Right ventricle myocardium inferior (tissue), 1 donor: ENCODE measurements around the gene RAX2. TPM values are rescaled to one million over a fixed set of nuclear protein-coding genes. Genes with fewer than 3 reads are reported as not detected.

Experiments used
- ATAC-seq: fragments of 200-7000 bp; cut with Tn5 transposase; one replicate; pipeline ENCODE4 v1.9.1; 2020; ENCODE audit warnings: mild to moderate bottlenecking, moderate library complexity
- DNase-seq: peaks from one replicate; pipeline ENCODE4 v3.0.0; 2021; ENCODE audit errors: missing footprints
- intact Hi-C: fragments of 100-400 bp; cut with DNase I; formaldehyde crosslinking; loops from one replicate; pipeline ENCODE4 v1.11.0; 2022
- total RNA-seq: library from RNA; stranded (reverse); fragmentation: NEBNext Ultra II Directional; extraction: Animal tissue kit (Norgen Biotek cat#: 25700); gene quantifications from one replicate; pipeline ENCODE4 v1.2.1, GENCODE V29; 2021
- donor health status: DM: no; HTN: yes; CAD: no; lungs with severe emphysema.

RAX2 gene
- total RNA-seq, 1 donor from 2014 or later: not detected

DNA sequence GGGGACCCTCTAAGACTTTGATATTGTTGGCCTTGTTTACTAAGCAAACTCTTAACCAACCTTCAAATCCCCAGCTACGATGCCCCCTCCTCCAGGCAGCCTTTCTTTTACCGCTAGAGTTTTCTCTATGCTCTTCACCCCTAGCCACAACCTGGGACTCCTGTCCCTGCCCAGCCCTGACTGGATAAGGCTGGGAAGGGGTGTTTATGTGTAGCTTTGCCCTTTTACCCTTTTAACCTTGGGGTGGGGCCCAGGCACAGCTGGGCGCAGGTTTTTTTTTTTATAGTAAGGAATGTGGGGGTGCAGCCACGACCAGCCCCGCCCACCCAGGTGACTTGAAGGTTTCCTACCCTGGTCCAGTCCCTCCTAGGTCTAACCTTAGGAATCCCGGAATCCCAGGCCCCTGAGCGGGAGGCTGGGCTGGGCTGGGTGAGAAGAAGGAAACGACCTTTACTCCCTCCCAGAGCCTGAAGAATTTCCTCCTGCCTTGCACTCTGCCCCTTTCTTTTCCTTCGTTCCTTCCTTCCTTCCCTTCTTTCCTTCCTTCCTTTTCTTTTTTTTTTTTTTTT, 51.6 kb downstream of the RAX2 start:
- ATAC-seq (no peak), DNase-seq (no peak)
- intact Hi-C loops: no loop called here

DNA sequence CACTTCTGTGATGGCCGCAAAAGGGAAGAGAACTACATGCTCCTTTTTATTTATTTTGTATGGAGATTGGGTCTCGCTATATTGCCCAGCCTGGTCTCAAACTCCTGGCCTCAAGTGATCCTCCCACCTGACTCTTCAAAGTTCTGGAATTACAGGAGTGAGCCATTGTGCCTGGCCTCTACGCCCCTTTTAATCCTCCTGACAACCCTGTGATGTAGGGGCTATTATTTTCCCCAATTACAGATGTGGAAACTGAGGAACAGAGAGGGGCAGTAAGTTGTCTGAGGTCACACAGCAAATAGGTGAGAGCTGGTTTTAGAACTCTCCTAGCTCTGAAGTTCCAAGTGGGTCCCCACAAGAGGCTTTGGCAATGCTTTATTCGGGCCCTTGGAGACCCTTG, 52.2 kb downstream of the RAX2 start:
- DNase-seq: no peak
- intact Hi-C loops: no loop called here
- ATAC-seq: no peak

Other genes starting within 250 kb of the RAX2 start
- not detected for gene TEKTIP1, start 233.1 kb downstream of the RAX2 start, total RNA-seq
- 23.7 TPM for gene MFSD12, start 214.6 kb downstream of the RAX2 start, total RNA-seq
- gene HMG20B, start 199.3 kb downstream of the RAX2 start, total RNA-seq: 37.0 TPM
- 2.7 TPM for gene GIPC3, start 186.8 kb downstream of the RAX2 start, total RNA-seq
- 4.1 TPM for gene TBXA2R, start 165.4 kb downstream of the RAX2 start, total RNA-seq
- 12.6 TPM for gene CACTIN, start 145.4 kb downstream of the RAX2 start, total RNA-seq
- gene PIP5K1C, start 71.8 kb downstream of the RAX2 start, total RNA-seq: 34.7 TPM
- 0.62 TPM for gene TJP3, start 63.8 kb downstream of the RAX2 start, total RNA-seq
- 12.7 TPM for gene APBA3, start 10.5 kb downstream of the RAX2 start, total RNA-seq
- 73.8 TPM for gene MRPL54, start 9.5 kb downstream of the RAX2 start, total RNA-seq
- gene MATK, start 14.2 kb upstream of the RAX2 start, total RNA-seq: 0.43 TPM
- not detected for gene ZFR2, start 96.8 kb upstream of the RAX2 start, total RNA-seq
- gene ATCAY, start 108.5 kb upstream of the RAX2 start, total RNA-seq: not detected
- 627 TPM for gene NMRK2, start 160.8 kb upstream of the RAX2 start, total RNA-seq
- 67.5 TPM for gene DAPK3, start 198.9 kb upstream of the RAX2 start, total RNA-seq
- gene EEF2, start 213.2 kb upstream of the RAX2 start, total RNA-seq: 2,154 TPM
- gene PIAS4, start 235.5 kb upstream of the RAX2 start, total RNA-seq: 16.1 TPM